SU-DHL-6 (cell line): ENCODE measurements around the gene SMG7.

ENCODE experiments used
- EZH2phosphoT487 ChIP-seq: fragments of 200-600 bp; sonication (generic), shearing (Covaris generic); conservative IDR thresholded peaks from 2 replicates; pipeline ENCODE4 v1.6.1; 2018; ENCODE audit warnings: mild to moderate bottlenecking, antibody characterized with exemption, low read length, moderate library complexity, mixed read lengths
- TF ChIP-seq, protein P1 (sequence below): fragments of 200-600 bp; sonication (generic); IDR thresholded peaks from one replicate; pipeline ENCODE4 v1.5.1; 2017; ENCODE audit warnings: antibody characterized with exemption, mild to moderate bottlenecking, low read length, moderate library complexity; ENCODE audit not compliant: insufficient read depth, poor library complexity, severe bottlenecking

DNA sequence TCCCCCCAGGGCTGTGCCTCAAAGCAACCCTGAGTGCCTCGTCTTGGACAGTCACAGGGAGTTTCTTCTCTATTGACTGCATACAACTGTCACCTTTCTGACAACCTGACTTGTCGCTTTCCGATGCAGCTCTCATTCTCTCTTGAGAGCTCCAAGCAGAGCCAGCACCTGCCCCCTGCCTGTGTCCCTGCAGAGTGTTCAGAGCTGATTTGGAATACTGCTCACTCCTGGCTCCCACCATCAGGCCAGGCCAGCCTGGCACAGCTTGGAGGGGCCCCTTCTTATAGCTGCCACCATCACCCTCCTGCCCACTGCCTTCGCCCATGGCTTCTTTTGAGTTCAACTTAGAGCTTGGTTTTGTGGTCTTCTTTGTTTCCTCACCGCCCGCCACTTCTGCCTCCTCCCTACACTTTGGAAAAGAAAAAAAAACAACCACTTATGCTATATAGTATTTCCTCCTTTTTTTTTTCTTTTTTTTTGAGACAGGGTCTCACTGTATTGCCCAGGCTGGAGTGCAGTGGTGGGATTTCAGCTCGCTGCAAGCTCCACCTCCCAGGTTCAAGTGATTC, 105.7 kb downstream of the SMG7 start:
- TF ChIP-seq, protein P1, sequence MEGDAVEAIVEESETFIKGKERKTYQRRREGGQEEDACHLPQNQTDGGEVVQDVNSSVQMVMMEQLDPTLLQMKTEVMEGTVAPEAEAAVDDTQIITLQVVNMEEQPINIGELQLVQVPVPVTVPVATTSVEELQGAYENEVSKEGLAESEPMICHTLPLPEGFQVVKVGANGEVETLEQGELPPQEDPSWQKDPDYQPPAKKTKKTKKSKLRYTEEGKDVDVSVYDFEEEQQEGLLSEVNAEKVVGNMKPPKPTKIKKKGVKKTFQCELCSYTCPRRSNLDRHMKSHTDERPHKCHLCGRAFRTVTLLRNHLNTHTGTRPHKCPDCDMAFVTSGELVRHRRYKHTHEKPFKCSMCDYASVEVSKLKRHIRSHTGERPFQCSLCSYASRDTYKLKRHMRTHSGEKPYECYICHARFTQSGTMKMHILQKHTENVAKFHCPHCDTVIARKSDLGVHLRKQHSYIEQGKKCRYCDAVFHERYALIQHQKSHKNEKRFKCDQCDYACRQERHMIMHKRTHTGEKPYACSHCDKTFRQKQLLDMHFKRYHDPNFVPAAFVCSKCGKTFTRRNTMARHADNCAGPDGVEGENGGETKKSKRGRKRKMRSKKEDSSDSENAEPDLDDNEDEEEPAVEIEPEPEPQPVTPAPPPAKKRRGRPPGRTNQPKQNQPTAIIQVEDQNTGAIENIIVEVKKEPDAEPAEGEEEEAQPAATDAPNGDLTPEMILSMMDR, result no peak
- no peak for TF ChIP-seq EZH2phosphoT487
